Stimulated activated CD8-positive, alpha-beta memory T cell treated with anti-CD3 and anti-CD28 coated beads, Interleukin-12 subunit alpha, Interleukin-12 subunit beta, amount 100 ng/mL, for 4 hours (primary cell): Measurements from ENCODE around the gene TMEM229A.
"Not testable (repeated sequence)": the region's sequence is repeated elsewhere in the genome, so short reads cannot be mapped to it uniquely, and the experiment has no call there.

ENCODE experiments used
- DNase-seq: peaks from one replicate; pipeline ENCODE4 v3.0.0-alpha.2; 2020; ENCODE audit warnings: low read depth

Gene TMEM229A

DNA sequence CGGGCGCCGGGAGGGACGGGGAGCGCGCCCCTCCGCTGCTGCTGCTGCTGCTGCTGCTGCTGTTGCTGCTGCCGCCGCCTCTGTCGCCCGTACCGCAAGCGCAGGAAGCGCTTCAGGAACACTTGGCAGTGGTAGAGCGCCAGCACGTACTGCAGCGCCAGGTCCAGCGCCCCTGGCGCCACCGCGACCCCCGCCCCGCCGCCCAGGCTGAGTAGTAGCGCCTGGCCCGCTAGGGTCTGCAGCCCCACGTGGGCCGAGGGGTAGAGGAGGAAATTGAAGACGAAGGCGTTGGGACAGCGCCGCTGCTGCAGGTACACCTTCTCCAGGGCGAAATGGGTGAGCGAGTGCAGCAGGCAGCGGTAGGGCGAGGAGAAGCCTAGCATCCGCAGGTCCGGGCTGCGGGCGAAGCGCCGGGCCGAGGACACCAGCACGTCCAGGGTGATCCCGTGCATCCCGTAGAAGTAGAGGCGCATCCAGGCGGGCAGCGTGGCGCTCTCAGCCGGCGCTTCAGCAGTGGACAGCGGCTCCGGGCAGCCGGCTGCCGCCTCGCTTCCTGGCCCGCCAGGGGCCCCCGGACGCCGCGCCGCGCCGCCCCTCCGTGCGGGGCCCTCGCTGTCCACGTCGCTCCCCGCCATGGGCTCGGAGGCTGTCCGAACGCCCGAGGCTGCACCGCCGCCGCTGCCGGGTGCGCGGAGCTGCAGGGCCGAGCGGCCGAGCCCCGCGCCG lies at the start of gene TMEM229A:
Gene TMEM229A, minus strand, starts transcription at position 699 of the 726 bp plus-strand sequence. Its CDS starts 64 bp downstream, at position 635.
- no peak for DNase-seq

GRCh38 chr7:124082234-124082633 lies 49.4 kb upstream of the TMEM229A start:
- DNase-seq: not testable (repeated sequence)

- DNase-seq: no peak
Measured at GRCh38 chr7:124077546-124077945, 44.7 kb upstream of the TMEM229A start.

GRCh38 chr7:124076841-124077240 lies 44.0 kb upstream of the TMEM229A start:
- no peak for DNase-seq

DNA sequence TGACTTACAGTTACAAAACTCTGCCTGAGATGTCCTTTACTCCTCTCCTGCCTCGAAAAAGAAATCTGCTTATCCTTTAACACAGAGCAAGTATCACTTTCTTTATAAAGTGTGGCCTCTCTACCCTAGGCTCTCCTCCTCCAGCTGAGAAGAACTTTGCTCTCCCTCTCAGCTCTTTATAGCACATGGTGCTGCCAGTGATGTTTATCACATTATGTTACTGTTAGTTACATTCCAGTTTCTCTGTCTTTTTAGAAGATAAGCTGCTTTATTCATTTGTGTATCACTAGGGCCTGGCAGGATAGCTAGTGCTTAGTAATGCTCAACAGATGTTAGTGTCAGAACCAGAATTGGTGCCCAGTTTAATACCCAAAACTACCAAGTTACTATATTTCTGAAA lies 41.1 kb upstream of the TMEM229A start:
- DNase-seq: no peak

GRCh38 chr7:124073310-124073645 lies 40.4 kb upstream of the TMEM229A start:
- DNase-seq: no peak

DNA sequence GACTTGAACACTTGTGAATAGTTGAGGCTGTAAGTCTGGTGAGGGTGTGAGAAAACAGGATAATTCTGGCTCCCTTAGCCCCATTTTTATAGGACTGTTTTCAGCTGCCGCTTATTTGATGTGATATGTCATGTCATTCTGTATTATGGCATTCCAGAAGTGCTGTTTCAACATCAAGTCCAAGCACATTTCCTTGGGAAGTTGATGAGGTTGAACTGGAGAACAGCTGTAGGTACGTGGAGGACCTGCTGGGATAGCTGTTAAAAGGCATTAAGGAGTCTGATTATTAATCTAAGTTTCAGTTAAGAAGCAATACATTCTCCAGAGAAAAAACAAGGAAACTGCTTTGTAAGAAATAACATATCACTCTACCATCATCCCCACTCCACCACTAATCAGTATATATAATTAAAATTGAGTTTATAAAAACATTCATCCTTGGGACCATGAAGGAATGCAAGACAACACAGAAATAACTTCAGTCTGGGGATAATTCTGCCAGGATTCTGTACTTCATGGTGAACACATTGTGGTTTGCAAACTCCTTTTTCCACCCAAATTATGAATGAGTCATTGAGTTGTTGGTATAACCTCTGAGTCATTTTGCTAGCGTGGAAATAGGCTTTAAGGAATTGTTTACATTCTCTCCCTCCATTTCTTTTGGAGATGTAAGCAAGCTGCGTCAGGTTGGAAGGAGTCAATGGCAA lies 39.9 kb upstream of the TMEM229A start:
- no peak for DNase-seq

DNA sequence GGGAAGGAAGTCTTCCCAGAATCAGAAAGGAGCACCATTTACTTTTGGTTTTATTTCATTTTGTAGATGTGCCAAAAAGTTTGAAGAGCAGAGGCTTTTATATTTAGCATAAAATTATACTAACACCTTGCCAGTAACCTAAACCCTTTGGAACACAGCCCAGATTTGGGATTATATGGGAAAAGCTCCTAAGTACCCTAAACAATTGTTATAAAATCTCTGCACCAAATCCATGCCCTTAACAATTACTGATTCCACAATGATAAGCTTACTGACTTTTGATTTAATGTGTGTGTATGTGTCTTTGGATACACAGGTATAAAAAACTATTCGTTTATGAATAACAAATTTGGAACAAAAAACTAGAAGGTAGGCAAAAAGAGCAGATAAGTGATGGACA lies 39.0 kb upstream of the TMEM229A start:
- DNase-seq: no peak

DNA sequence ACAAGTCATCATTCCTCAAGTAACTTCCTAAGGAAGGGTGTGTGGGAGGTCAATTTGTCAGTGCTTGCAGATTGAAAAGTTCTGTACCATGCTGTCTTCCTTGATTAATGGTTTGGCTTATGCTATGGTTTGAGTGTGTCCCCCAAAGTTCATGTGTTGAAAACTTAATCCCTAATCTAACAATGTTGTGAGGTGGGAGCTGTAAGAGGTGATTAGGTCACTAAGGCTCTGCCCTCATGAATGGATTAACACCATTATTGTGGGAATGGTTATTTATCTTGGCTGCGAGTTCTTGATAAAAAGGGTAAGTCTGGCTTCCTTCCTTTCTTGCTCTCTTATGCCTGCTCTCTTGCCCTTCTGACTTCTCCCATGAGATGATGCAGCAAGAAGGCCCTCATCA lies 29.3 kb upstream of the TMEM229A start:
- DNase-seq: no peak

DNA sequence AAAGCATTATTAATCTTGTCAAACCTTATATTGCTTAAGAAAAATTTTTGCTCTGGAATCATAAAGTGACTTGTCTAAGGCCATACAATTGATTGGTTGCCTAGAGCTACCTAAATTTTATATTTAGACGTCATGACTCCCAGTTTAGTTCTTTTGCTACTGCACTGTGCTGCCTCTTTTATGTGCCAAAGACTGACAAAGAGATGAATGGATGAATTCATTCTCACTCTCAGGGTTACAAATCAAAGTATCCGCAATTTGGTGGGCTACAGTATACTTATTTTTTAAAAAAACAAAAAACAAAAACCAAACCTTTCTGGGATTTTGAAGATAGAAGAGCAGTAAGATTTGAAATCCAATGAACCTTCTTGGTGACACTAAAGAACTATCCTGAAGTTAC lies 27.7 kb upstream of the TMEM229A start:
- no peak for DNase-seq

DNA sequence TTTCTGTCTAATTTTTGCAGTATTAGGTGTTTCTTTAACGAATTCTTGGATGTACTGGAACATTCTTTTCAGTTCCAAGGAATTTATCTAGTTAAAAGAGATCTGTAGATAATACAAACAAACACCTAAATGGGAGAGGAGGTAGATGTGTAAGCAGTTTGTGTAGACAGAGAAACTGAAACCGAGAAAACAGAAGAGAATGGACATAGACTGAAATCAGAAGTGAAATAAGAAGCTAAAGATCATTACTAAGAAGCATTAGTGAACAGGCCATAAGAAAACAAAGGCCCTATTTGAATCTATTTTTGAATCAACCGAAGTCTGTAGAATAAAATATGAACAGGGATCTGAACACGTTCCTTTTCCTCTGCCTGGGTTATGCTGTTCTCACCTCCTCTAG lies 26.5 kb upstream of the TMEM229A start:
- DNase-seq: no peak

DNA sequence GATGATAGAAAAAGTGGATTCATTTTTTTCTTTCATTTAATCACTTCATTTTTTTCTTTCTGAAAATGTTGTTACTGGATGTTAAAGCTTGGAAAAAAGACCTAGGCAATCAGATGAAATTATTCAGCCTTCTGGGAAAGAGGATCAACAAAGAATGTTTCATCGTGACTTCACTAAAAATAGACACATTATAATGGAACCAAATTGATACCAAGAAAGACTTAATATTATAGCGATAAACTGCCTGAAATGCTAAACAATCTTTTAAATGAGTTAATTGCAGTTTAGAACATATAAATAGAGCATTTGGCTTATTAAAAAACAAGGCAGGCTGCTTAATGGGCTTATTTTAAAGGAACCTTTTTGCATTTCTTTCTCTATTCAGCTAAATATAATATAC lies 25.6 kb upstream of the TMEM229A start:
- DNase-seq: no peak

GRCh38 chr7:124057872-124058271 lies 25.0 kb upstream of the TMEM229A start:
- no peak for DNase-seq

- no peak for DNase-seq
Measured at GRCh38 chr7:124056234-124056633, 23.4 kb upstream of the TMEM229A start.

DNA sequence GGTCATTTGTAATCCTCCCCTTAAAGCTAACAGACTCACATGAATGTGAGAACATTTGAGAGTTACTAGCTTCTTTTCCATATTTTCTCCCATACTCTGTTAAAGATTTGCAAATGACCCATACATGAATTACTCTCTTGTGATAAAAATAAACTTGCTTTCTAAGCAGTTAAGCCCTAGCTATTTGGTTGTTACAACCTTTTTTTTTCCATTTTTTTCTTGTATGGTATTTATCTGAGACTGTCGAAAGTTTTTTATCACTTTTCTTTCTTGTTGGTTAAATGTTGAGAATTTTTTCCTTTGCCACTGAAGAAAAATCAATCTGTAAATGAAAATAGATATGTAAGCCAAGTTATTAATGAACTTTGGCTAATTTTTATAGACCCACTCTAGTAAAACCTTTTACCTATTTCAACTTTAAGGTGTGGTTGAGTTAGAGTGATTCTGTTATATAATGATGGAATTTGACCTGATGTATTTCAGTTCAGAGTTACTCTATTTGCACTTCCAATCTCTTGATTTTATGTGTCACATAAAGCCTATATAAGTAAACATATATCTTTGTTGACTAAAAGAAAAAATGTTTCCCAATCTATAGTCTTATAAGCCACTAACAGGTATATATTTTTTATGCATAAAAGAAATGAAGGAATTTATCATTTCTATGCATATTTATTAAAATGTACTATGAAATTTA lies 19.0 kb upstream of the TMEM229A start:
- DNase-seq: no peak

DNA sequence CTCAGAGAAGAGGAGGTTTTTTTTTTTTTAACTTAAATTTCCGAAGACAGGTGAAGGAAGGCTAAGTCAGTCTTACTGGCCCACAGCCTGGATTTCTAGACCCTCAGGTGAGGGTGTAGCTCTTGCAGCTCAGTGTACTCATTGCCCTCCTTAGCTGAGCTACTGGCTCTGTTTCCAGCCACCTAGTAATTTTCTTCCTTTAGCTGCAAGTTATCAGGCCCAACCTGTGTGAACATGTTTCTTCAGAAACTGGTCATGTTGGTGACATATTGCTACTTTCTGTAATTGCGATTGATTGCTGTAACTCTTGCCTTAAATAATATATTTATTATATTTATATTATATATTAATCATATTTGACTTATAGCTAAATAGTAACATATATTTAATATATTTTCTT lies 10.0 kb upstream of the TMEM229A start:
- no peak for DNase-seq

DNA sequence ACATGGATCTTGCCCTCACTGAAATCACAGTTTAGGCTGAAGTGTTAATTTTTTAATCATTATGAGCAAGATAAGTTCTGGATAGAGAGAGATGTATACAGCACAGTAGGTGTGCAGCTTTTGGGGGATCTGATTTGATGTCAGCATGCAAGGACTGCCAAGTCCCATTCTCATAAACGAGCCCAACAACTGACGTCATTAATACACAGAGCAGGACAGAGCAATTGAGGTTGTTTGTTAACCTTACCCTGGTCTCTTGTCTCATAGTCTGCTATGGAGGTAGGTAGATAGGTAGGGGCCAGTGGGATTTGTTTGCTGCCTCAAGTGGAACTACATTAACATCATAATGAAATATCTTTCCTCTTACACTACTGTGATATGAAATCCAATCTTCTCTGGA lies 8.6 kb upstream of the TMEM229A start:
- no peak for DNase-seq

- DNase-seq: not testable (repeated sequence)
Measured at GRCh38 chr7:124037902-124038301, 5.0 kb upstream of the TMEM229A start.

DNA sequence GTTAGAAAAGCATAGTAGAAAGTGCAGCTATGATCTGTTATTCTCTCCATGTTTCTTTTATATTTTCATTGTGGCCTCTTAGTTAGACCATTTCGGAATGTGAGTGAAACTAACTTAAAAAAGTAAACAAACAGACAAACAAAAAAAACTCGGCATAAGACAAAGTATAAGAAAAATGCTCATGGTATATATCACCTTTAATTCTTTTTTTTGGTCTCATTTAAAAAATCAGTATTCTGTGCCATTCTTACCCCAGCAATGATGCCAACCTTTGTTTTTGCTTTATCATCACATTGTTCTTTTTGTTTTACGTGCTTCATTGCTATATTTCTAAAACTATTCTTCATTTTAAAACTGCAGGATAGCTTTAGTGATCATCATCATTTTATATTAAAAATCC lies 2.8 kb upstream of the TMEM229A start:
- DNase-seq: no peak

DNA sequence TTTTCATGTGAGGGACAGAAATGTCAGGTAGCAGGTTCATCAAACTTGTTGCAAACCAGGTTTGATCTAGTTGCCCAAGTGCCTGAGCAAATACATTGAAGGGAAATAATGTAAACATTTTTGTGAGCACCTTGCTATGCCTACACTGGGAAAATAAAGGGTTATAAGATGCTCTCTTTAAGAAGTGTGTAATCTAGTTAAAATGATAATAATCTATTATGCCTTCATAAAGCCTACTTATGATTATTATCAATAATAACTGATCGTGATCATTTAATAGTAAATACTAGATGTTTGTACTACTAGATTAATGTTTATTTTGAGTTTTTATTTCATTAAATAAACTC lies 1.9 kb upstream of the TMEM229A start:
- DNase-seq: no peak

GRCh38 chr7:124033807-124034753 lies 1.2 kb upstream of the TMEM229A start:
- no peak for DNase-seq

DNA sequence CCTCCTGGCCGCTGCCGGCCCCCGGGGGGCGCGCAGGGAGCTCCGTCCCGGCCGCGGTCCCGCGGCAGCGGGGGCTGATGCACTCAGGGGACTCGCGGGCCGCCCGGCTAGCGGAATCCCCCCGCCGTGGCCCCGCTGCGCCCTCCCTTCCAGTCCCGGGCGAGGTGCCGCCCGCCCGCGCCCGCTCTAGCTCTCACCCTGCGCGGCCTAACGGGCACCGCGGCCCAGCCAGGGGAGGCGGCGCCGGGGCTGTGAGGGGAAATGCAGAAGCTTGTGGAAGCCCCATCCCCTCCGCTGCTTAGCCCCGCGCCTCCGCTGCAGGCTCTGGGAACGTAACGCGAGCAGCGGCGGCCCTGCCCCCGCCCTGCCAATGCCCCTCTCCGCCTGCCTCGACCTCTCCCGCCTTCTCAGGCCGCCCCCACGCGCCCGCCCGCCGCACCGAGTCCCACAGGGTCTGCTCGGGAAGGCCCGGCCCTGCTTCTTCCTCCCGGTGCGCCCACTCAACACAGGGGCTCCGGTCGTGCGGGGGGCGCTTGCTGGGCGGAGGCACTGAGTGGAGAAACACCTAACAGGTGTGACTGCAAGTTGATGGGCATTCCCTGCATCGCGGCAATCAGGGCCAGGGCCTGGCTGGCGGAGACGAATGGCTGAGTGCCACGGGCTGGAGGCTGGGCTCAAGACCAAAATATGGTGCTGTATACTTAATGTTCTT lies 384 bp upstream of the TMEM229A start:
- no peak for DNase-seq
